SHP77 (cell line): ENCODE results near the gene ZNF217.
A peak's percentile ranks its signal among the peaks of the same experiment; 100 is the strongest.
"Not testable (repeated sequence)": the region's sequence is repeated elsewhere in the genome, so short reads cannot be mapped to it uniquely, and the experiment has no call there.

Experiments
- DNase-seq, 2 experiments: peaks; one replicate each; lab custom pipeline; 2025; lab: John Stamatoyannopoulos, UW

ZNF217 gene

GRCh38 chr20:53569005-53569404, 24.6 kb downstream of the ZNF217 start:
- no peak for DNase-seq

- no peak for DNase-seq
These were observed 25.3 kb downstream of the ZNF217 start for GRCh38 chr20:53568351-53568750.

- no peak for DNase-seq
These were observed 26.2 kb downstream of the ZNF217 start for GRCh38 chr20:53567379-53567917.

- not testable (repeated sequence) for DNase-seq
These were observed 27.0 kb downstream of the ZNF217 start for GRCh38 chr20:53566623-53567022.

GRCh38 chr20:53565254-53565653, 28.4 kb downstream of the ZNF217 start:
- DNase-seq = no peak

GRCh38 chr20:53562104-53562764, 31.4 kb downstream of the ZNF217 start:
- DNase-seq = not testable (repeated sequence)

- DNase-seq = no peak
These were observed 32.1 kb downstream of the ZNF217 start for GRCh38 chr20:53561505-53561904.

- DNase-seq = no peak
These were observed 33.8 kb downstream of the ZNF217 start for GRCh38 chr20:53559816-53560215.

GRCh38 chr20:53557130-53557529, 36.5 kb downstream of the ZNF217 start:
- no peak for DNase-seq

GRCh38 chr20:53556267-53556897, 37.3 kb downstream of the ZNF217 start:
- no peak for DNase-seq

GRCh38 chr20:53555816-53556215, 37.8 kb downstream of the ZNF217 start:
- no peak for DNase-seq

- no peak for DNase-seq
These were observed 38.6 kb downstream of the ZNF217 start for GRCh38 chr20:53555081-53555480.

GRCh38 chr20:53552572-53552893, 41.1 kb downstream of the ZNF217 start:
- not testable (repeated sequence) for DNase-seq

GRCh38 chr20:53551719-53552571, 41.7 kb downstream of the ZNF217 start:
- not testable (repeated sequence) for DNase-seq

GRCh38 chr20:53550280-53551187, 43.1 kb downstream of the ZNF217 start:
- DNase-seq = no peak

- peak; percentile 62 to 65 for DNase-seq
These were observed 45.9 kb downstream of the ZNF217 start for GRCh38 chr20:53547664-53548239.

GRCh38 chr20:53539516-53539915, 54.1 kb downstream of the ZNF217 start:
- DNase-seq = no peak

GRCh38 chr20:53536382-53536781, 57.3 kb downstream of the ZNF217 start:
- DNase-seq = not testable (repeated sequence)

- no peak for DNase-seq
These were observed 57.8 kb downstream of the ZNF217 start for GRCh38 chr20:53535878-53536277.

- no peak for DNase-seq
These were observed 59.6 kb downstream of the ZNF217 start for GRCh38 chr20:53534037-53534436.

GRCh38 chr20:53533500-53533899, 60.1 kb downstream of the ZNF217 start:
- DNase-seq = no peak
